Gastrocnemius medialis (tissue), 4 donors: ENCODE measurements around the gene SLC11A2.

ENCODE experiments used
- POLR2A ChIP-seq, 2 donors: fragments of 450-650 bp; IDR thresholded peaks; one replicate each; pipeline ENCODE4 v1.6.1; 2017; ENCODE audit warnings: antibody characterized with exemption in 2 of 2, mild to moderate bottlenecking in 2 of 2, moderate library complexity in 2 of 2
- TF ChIP-seq, protein P1 (sequence below), 5 experiments: fragments of 450-650 bp in 3 of 5; fragments of 200-600 bp in 2 of 5; sonication (generic) in 2 of 5; IDR thresholded peaks in 4 of 5; conservative IDR thresholded peaks in 1 of 5; 1 replicate in 4 of 5; 2 replicates in 1 of 5; pipeline ENCODE4 v1.5.1; 2016 to 2019; ENCODE audit warnings: antibody characterized with exemption in 5 of 5, mild to moderate bottlenecking in 3 of 5, moderate library complexity in 3 of 5

DNA sequence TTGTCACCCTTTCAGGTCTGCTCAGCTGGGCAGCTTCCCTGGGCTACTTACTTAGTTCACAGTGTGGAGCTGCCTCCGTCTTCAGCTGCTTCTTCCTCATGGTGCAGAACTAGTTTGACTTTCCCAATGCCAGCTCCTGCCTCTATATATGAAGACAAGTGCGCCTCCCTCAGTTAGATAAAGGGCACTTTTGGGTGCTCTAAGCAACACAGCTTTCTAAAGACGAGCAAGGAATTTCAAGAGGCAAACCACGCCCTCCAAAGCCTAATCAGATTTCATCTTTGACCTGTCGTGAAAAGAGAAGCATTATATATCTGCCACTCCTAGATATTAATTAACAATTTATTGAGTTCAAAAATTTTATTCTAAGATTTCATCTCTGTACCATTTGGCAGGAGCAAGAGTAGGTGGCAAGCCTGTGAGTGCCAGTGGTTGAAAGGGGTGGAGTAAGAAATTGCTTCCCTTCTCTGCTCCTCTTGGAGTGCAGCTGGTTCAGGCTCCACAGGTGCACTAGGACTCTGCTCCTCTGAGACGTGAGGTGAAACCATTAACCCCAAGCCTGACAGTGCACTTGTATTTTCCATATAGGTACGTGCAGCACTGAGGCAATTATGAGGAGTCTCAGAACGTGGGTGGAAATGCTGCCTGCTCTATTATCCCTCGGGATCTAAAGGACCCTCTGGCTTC lies 2.1 kb upstream of the SLC11A2 start:
- TF ChIP-seq, protein P1, sequence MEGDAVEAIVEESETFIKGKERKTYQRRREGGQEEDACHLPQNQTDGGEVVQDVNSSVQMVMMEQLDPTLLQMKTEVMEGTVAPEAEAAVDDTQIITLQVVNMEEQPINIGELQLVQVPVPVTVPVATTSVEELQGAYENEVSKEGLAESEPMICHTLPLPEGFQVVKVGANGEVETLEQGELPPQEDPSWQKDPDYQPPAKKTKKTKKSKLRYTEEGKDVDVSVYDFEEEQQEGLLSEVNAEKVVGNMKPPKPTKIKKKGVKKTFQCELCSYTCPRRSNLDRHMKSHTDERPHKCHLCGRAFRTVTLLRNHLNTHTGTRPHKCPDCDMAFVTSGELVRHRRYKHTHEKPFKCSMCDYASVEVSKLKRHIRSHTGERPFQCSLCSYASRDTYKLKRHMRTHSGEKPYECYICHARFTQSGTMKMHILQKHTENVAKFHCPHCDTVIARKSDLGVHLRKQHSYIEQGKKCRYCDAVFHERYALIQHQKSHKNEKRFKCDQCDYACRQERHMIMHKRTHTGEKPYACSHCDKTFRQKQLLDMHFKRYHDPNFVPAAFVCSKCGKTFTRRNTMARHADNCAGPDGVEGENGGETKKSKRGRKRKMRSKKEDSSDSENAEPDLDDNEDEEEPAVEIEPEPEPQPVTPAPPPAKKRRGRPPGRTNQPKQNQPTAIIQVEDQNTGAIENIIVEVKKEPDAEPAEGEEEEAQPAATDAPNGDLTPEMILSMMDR (IDR thresholded peaks at IDR 0.05 in 4 of 5, conservative IDR thresholded peaks at IDR 0.05 in 1 of 5): peak in 2 of 5 experiments; percentile 7 to 22
- TF ChIP-seq POLR2A (IDR thresholded peaks at IDR 0.05): no peak
